HG03025 (cell line): Measurements from ENCODE around the gene PCED1A.

Source experiments
- ATAC-seq: cut with Tn5 transposase; IDR thresholded peaks from one replicate; pipeline ENCODE4 v1.9.1; 2021; ENCODE audit warnings: mild to moderate bottlenecking, moderate library complexity; ENCODE audit not compliant: unreplicated experiment, low FRiP score

Gene PCED1A

GRCh38 chr20:2867081-2867864 is 26.8 kb upstream of the PCED1A start:
- no peak for ATAC-seq

GRCh38 chr20:2866236-2866635 is 25.8 kb upstream of the PCED1A start:
- ATAC-seq = no peak

DNA sequence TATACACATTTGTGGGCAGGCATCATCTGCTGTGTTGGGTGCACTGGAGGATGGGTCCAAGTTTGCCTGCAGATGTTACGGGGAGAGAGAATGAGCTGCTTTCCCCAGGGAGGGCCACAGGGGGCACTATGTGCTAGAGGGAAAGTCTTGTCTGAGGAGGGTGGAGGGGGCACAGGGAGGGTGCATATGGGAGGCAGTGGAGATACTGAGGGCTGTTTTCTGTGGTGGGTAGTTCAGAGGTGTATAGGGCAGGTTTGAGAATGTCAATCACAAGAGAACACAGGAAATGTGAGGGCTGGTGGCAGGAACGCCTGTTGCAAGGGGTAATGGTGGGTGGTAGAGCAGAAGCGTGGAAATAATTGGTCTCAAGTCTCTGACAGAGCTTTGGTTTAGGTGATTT is 25.2 kb upstream of the PCED1A start:
- ATAC-seq = no peak

DNA sequence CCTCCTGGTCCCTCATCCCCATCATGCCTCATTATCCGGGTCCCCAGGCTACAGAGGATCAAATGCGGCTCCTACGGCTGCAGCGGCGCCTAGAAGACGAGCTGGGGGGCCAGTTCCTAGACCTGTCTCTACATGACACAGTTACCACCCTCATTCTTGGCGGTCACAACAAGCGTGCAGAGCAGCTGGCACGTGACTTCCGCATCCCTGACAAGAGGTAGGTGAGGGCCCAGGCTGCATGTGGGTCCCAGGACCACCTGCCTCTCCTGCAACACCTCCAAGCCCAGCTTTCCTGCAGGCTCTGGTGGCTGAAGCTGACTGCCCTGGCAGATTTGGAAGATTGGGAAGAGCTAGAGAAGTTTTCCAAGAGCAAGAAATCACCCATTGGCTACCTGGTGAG is 24.6 kb upstream of the PCED1A start:
- ATAC-seq = no peak

GRCh38 chr20:2864626-2865025 is 24.2 kb upstream of the PCED1A start:
- ATAC-seq = no peak

DNA sequence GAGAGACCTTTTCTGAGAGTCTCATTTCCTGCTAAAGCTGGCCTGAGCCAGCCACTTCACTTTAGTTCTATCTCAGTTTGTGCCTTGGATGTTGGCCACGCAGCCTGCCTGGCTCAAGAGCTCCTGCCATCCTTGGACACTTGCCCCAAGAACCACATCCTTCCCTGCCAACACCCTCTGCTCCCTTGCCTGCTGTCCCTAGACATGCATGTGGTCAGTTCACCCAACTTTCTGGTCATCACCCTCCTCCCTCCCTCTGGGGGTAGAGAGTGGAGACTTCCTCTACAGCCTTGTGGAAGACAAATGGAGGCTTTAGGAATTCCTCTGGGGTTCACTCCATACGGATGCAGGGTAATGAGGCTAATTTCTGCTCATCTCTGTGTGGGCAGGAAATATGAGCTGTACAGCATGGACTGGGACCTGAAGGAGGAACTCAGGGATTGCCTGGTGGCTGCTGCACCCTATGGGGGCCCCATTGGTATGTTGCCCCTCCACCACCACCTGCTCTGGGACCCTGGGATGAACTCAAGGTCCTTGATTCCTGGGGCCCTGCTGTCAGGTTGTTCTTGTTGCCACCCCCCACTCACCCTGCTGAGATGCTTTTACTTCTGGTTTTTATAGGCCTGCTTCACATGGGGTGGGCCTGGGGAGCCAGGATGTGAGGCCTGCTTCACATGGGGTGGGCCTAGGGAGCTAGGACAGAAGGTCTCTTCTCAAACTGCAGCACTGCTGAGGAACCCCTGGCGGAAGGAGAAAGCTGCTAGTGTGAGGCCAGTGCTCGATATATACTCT is 19.1 kb upstream of the PCED1A start:
- no peak for ATAC-seq

GRCh38 chr20:2858591-2858990 is 18.1 kb upstream of the PCED1A start:
- ATAC-seq = no peak

DNA sequence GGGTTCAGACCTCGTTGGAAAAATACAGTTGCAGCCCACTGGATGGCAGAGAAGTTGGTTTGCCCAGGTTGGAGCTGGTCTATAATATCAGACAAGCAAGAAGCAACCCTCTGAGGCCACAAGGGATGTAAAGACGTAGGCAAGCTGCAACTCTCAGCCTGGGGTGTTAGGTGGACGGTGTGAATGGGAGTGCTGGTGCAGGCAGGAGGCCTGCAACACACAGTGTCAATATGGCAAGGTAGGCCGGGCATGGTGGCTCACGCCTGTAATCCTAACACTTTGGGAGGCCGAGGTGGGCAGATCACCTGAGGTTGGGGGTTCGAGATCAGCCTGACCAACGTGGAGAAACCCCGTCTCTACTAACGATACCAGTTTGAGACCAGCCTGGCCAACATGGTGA is 10.6 kb upstream of the PCED1A start:
- ATAC-seq = no peak

DNA sequence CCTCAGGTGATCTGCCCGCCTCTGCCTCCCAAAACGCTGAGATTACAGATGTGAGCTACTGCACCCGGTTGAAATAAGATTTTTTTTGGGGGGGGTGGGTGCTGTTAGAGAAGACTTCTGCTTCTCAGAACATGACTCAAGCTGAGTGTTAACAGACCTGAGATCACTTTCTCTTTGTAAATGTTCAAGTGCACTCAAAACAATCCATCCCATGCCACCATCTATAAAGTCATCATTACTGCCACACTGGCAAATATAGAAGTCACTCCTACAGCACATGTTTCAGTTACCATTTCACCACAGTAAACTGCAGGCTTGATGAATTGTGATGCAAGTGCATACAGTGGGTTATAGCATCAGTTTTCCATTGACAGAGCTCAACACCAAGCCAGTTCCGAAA is 9.1 kb upstream of the PCED1A start:
- no peak for ATAC-seq

GRCh38 chr20:2847802-2848201 is 7.3 kb upstream of the PCED1A start:
- ATAC-seq = no peak

- ATAC-seq = no peak
Observed at GRCh38 chr20:2846698-2847097, 6.2 kb upstream of the PCED1A start.

DNA sequence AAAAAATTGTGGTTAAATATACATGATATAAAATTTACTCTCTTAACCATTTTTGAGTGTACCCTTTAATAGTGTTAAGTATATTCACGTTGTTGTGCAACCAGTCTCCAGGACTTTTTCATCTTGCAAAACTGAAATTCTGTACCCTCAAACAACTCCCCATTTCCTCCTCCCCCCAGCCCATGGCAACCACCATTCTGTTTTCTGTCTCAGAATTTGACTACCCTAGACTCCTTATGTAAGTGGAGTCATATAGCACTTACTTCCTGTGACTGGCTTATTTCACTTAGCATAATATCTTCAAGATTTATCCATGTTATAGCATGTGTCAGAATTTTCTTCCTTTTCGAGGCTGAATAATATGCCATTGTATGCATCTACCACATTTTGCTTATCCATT is 5.2 kb upstream of the PCED1A start:
- no peak for ATAC-seq

GRCh38 chr20:2840967-2841531 is 594 bp upstream of the PCED1A start:
- ATAC-seq = no peak

- ATAC-seq = no peak
Observed at GRCh38 chr20:2839732-2840137, 720 bp downstream of the PCED1A start.

GRCh38 chr20:2838847-2839671 is 1.4 kb downstream of the PCED1A start:
- no peak for ATAC-seq

- no peak for ATAC-seq
Observed at GRCh38 chr20:2838170-2838797, 2.2 kb downstream of the PCED1A start.

DNA sequence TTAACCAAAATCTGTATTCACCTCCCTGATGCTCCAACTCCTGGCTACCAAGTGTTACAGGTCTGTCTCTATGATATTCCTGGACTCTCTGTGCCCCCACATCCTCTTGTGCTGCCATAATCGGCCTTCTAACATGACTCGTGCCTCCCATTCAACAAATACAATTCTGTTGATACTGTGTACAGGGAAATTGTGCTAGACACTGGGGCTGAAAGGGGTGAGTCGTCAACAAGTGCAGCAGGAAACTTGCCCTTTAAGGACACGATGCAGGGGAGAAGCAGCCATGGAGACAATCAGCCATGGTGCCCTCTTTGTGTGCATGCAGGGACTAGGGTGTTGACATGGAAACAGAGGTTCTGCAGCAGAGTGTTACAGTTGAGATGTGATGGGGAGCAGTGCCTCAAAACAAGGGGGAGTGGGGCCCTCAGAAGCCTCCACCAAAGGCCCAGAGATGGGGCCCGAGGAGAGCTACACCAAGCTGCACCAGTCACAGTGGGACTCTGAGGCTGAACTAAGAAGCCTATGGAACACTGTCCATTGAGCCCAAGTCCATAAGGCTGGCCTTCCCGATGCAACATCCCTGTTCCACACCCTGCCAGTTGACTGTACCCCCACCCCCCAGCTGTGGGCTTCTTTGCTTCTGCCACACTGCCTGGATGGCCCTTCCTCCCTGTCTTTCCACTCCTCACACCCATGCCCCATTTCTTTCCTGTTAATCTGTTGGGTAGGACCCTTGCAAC is 3.1 kb downstream of the PCED1A start:
- no peak for ATAC-seq

- ATAC-seq = no peak
Observed at GRCh38 chr20:2836035-2836434, 4.4 kb downstream of the PCED1A start.

DNA sequence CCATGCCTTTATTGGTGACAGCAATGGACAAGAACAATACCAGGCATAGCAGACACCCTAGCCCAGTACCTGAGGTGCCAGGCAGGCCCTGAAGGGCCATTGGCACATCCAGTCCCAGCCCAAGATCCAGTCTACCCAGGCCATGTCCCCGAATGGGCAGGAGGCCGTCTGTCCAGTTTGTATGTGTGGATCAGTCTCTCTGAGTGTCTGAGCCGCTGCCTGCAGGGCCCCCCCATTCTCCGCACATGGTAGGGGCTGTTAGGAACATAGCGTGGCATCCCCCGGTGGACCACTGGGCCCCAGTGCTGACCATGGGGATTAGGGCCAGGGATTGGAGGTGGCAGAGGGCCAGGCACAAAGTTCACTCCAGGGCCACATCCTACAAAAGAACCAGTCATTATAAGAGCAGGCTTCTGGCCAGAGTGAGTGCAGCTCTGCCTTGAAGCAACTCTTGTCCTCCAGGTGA is 5.1 kb downstream of the PCED1A start:
- ATAC-seq = no peak
